Measurements from ENCODE around the gene GLI3.

Gene GLI3

GRCh38 chr7:42217548-42217947 lies 19.5 kb downstream of the GLI3 start:
- in situ Hi-C loops (cut with HindIII; ENCODE audit: low pct_ligation_motif_present, low sequenced_read_pairs) = no loop called here
- H3K4me3 ChIP-seq (ENCODE audit: low read depth, low read length) = no peak overlapping the region
- H3K27ac ChIP-seq = no peak overlapping the region
- H3K27me3 ChIP-seq (replicated peaks) = no peaks in the 10 kb centered on the region
- no peak for TF ChIP-seq CTCF (IDR thresholded peaks at IDR 0.05; ENCODE audit: low read depth, low read length, missing control alignments)
- DNase-seq = no peak
- H3K36me3 ChIP-seq (replicated peaks) = no peaks in the 10 kb centered on the region

GRCh38 chr7:42217053-42217452 lies 20.0 kb downstream of the GLI3 start:
- H3K27me3 ChIP-seq (replicated peaks) = no peaks in the 10 kb centered on the region
- H3K27ac ChIP-seq = no peak overlapping the region
- H3K36me3 ChIP-seq (replicated peaks) = no peaks in the 10 kb centered on the region
- no peak for TF ChIP-seq CTCF (IDR thresholded peaks at IDR 0.05; ENCODE audit: low read depth, low read length, missing control alignments)
- H3K4me3 ChIP-seq (ENCODE audit: low read depth, low read length) = no peak overlapping the region
- in situ Hi-C loops (cut with HindIII; ENCODE audit: low pct_ligation_motif_present, low sequenced_read_pairs) = no loop called here
- no peak for DNase-seq

GRCh38 chr7:42214060-42214679 lies 22.8 kb downstream of the GLI3 start:
- in situ Hi-C loops (cut with HindIII; ENCODE audit: low pct_ligation_motif_present, low sequenced_read_pairs) = no loop called here
- no peak for TF ChIP-seq CTCF (IDR thresholded peaks at IDR 0.05; ENCODE audit: low read depth, low read length, missing control alignments)
- no peak overlapping the region for H3K4me3 ChIP-seq (ENCODE audit: low read depth, low read length)
- no peak overlapping the region for H3K27ac ChIP-seq
- H3K27me3 ChIP-seq (replicated peaks) = no peaks in the 10 kb centered on the region
- no peak for DNase-seq
- H3K36me3 ChIP-seq (replicated peaks) = no peaks in the 10 kb centered on the region

GRCh38 chr7:42213093-42213492 lies 23.9 kb downstream of the GLI3 start:
- Histone ChIP-seq H3K27me3 (replicated peaks) (no peaks in the 10 kb centered on the region), H3K27ac (no peak overlapping the region), H3K36me3 (replicated peaks) (no peaks in the 10 kb centered on the region), H3K4me3 (ENCODE audit: low read depth, low read length) (no peak overlapping the region)
- in situ Hi-C loops (cut with HindIII; ENCODE audit: low pct_ligation_motif_present, low sequenced_read_pairs) = no loop called here
- DNase-seq = no peak
- no peak for TF ChIP-seq CTCF (IDR thresholded peaks at IDR 0.05; ENCODE audit: low read depth, low read length, missing control alignments)

GRCh38 chr7:42212541-42213090 lies 24.4 kb downstream of the GLI3 start:
- DNase-seq = no peak
- Histone ChIP-seq H3K36me3 (replicated peaks) (no peaks in the 10 kb centered on the region), H3K4me3 (ENCODE audit: low read depth, low read length) (no peak overlapping the region), H3K27me3 (replicated peaks) (no peaks in the 10 kb centered on the region), H3K27ac (no peak overlapping the region)
- no peak for TF ChIP-seq CTCF (IDR thresholded peaks at IDR 0.05; ENCODE audit: low read depth, low read length, missing control alignments)
- in situ Hi-C loops (cut with HindIII; ENCODE audit: low pct_ligation_motif_present, low sequenced_read_pairs) = no loop called here

- H3K27me3 ChIP-seq (replicated peaks) = no peaks in the 10 kb centered on the region
- H3K27ac ChIP-seq = no peak overlapping the region
- no peak for DNase-seq
- H3K4me3 ChIP-seq (ENCODE audit: low read depth, low read length) = no peak overlapping the region
- no peak for TF ChIP-seq CTCF (IDR thresholded peaks at IDR 0.05; ENCODE audit: low read depth, low read length, missing control alignments)
- in situ Hi-C loops (cut with HindIII; ENCODE audit: low pct_ligation_motif_present, low sequenced_read_pairs) = no loop called here
- H3K36me3 ChIP-seq (replicated peaks) = no peaks in the 10 kb centered on the region
Measured at GRCh38 chr7:42211938-42212337, 25.1 kb downstream of the GLI3 start.

Data from brain microvascular endothelial cell (primary cell).